Esophagus muscularis mucosa (tissue), 4 donors: Measurements from ENCODE around the gene NINJ1.
"Not testable (repeated sequence)": the region's sequence is repeated elsewhere in the genome, so short reads cannot be mapped to it uniquely, and the experiment has no call there.

ENCODE experiments used
- CTCF ChIP-seq, 3 experiments: fragments of 200-600 bp in 2 of 3; fragments of 450-650 bp in 1 of 3; sonication (generic) in 2 of 3; IDR thresholded peaks; one replicate each; pipeline ENCODE4 v1.5.1; 2017 to 2019; ENCODE audit warnings: antibody characterized with exemption in 3 of 3, mild to moderate bottlenecking in 2 of 3, moderate library complexity in 1 of 3
- EP300 ChIP-seq: sonication (generic); formaldehyde crosslinking; IDR thresholded peaks from one replicate; pipeline ENCODE4 v1.6.1; 2017; ENCODE audit warnings: antibody characterized with exemption
- POLR2A ChIP-seq: fragments of 450-650 bp; IDR thresholded peaks from one replicate; pipeline ENCODE4 v1.6.1; 2017; ENCODE audit warnings: antibody characterized with exemption, moderate library complexity, mild to moderate bottlenecking, low read depth
- POLR2AphosphoS5 ChIP-seq, 2 donors: sonication (generic); formaldehyde crosslinking; IDR thresholded peaks; one replicate each; pipeline ENCODE4 v1.6.1; 2017; ENCODE audit warnings: antibody characterized with exemption in 2 of 2

DNA sequence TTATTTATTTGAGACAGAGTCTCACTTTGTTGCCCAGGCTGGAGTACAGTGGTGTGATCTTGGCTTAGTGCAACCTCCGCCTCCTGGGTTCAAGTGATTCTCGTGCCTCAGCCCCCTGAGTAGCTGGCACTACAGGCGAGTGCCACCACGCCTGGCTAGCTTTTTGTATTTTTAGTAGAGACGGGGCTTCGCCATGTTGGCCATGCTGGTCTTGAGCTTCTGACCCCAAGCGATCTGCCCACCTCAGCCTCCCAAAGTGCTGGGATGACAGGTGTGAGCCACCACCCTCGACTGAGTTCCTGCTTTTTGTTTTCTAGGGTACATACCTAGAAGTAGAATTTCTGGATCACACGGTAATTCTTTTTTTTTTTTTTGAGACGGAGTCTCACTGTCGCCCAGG is 33.0 kb downstream of the NINJ1 start:
- TF ChIP-seq CTCF (IDR thresholded peaks at IDR 0.05); EP300; POLR2A; POLR2AphosphoS5 (IDR thresholded peaks at IDR 0.05): not testable (repeated sequence)
